GM19467 (cell line): ENCODE measurements around the gene KLHL5.
"Not testable (repeated sequence)": the region's sequence is repeated elsewhere in the genome, so short reads cannot be mapped to it uniquely, and the experiment has no call there.

Experiments used
- ATAC-seq: cut with Tn5 transposase; IDR thresholded peaks from one replicate; pipeline ENCODE4 v1.9.1; 2021; ENCODE audit warnings: mild to moderate bottlenecking, moderate library complexity; ENCODE audit not compliant: unreplicated experiment

Gene KLHL5, protein sequence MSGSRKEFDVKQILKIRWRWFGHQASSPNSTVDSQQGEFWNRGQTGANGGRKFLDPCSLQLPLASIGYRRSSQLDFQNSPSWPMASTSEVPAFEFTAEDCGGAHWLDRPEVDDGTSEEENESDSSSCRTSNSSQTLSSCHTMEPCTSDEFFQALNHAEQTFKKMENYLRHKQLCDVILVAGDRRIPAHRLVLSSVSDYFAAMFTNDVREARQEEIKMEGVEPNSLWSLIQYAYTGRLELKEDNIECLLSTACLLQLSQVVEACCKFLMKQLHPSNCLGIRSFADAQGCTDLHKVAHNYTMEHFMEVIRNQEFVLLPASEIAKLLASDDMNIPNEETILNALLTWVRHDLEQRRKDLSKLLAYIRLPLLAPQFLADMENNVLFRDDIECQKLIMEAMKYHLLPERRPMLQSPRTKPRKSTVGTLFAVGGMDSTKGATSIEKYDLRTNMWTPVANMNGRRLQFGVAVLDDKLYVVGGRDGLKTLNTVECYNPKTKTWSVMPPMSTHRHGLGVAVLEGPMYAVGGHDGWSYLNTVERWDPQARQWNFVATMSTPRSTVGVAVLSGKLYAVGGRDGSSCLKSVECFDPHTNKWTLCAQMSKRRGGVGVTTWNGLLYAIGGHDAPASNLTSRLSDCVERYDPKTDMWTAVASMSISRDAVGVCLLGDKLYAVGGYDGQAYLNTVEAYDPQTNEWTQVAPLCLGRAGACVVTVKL

DNA sequence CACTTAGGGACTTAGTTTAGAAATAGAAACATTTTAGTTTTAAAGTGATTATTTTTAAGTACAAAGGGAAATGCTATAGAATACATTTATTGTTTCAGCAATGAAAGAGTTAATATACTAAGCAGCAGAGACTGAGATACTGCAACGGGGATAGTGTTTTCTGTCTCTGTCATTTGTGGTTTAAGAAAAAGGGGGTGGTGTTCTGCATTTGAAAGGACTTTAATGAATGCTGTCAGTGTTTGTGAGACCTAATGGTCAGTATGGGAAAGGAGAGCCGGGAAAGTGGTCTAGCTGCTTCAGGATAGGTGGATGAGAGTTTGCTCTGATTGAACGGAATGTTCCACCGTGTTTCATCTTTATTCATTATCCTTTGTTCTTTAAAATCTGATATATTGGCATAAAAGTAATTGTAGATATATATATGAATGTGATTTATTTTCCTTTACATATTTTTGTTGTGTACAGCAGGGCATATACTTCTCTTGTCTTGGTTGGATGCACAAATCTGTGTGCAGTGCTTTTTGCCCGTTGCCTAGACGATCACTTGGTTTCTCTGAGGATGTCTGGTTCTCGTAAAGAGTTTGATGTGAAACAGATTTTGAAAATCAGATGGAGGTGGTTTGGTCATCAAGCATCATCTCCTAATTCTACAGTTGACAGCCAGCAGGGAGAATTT, at the start of gene KLHL5:
Gene KLHL5 (plus strand): TSS at position 139 of the 676 bp plus-strand sequence. CDS start 421 bp downstream, at position 560.
- ATAC-seq: no peak

DNA sequence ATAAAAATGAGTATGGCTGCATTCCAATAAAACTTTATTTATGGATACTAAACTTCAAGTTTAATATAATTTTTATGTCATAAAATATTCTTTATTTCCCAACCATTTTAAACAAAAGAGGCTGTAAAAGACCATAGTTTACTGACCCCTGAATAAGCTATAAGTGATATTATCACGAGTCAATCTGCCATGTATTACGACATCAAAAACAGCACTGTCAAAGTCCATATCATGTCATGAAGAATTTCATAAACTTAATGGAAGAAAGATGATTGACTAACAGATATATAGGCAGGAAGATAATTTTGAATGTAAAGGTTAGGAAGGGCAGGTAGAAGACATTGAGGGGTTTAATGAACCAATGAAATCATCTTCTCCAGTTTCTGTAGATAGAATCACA, 48.0 kb upstream of the KLHL5 start:
- no peak for ATAC-seq

DNA sequence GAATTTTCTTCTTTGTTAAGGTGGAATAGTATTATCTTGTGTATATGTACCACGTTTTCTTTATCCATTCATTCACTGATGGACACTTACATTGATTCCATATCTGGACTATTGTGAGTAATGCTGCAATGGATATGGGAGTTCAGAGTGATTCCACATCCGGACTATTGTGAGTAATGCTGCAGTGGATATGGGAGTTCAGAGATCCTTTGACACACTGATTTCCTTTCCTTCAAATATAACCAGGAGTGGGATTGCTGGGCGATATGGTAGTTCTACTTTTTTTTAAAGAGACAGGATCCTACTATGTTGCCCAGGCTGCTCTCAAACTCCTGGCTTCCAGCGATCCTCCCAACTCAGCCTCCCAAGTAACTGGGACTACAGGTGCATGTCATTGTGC, 41.9 kb upstream of the KLHL5 start:
- ATAC-seq: no peak

DNA sequence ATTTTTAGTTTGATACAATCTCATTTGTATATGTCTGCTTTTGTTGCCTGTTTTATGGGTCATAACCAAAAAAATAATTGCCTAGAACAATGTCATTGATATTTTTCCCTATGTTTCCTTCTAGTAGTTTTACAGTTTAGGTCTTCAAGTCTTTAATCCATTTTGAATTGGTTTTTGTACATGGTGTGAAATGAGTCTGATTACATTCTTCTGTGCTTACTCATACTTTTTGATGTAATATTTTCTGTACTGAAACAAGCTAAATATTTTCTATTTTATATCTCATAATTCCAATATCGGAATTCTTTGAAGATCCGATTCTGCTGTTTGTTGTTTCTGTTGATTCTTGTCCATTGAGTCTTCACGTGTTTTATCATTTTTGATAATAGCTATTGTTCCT, 40.4 kb upstream of the KLHL5 start:
- ATAC-seq: no peak

DNA sequence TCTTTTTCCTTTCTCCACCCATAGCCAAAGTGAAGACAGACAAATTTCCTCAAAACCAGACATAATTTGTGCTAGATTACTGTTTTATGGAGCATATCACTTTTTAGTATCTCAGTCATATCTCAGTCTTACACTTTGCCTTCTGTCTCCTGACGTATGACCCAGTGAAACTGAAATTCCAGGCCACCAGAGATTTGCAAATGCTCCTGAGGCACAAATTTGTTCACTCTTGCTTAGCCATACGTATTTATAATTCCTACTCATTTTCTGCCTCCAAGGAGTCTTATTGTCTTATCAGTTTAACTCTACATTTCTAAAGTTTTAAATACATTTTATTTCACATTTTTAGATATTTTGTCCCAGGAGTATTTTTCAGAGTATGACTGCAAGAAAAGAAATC, 39.8 kb upstream of the KLHL5 start:
- ATAC-seq: no peak

DNA sequence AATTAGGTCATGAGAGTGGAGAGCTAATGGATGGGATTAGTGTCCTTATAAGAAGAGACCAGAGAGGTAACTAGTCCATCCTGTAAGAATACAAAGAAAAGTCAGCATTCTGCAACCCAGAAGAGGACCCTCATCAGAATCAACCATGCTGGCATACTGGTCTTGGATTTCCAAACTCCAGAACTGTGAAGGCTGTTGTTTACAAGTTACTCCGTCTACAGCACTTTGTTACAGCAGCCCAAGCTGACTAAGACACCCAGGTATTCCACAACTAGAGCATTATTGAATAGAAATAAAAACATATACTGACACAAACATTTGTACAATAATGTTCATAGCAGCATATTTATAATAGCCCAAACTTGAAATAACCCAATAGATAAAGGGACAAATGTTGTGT, 39.0 kb upstream of the KLHL5 start:
- no peak for ATAC-seq

DNA sequence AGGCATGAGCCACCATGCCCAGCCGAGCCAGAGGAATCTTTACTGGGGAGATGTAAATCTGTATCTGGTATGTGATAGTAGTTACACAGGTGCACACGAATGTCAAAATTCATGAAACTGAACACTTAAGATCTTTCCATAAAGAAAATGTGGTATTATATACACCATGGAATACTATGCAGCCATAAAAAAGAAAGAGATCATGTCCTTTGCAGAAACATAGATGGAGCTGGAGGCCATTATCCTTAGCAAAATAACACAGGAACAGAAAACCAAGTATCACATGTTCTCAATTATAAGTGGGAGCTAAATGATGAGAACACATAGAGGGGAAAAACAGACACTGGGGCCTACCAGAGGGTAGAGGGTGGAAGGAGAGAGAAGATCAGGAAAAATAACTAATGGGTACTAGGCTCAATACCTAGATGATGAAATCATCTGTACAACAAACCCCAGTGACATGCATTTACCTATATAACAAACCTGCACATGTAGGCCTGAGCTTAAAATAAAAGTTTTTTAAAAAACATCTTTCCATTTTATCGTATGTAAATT, 37.6 kb upstream of the KLHL5 start:
- no peak for ATAC-seq

DNA sequence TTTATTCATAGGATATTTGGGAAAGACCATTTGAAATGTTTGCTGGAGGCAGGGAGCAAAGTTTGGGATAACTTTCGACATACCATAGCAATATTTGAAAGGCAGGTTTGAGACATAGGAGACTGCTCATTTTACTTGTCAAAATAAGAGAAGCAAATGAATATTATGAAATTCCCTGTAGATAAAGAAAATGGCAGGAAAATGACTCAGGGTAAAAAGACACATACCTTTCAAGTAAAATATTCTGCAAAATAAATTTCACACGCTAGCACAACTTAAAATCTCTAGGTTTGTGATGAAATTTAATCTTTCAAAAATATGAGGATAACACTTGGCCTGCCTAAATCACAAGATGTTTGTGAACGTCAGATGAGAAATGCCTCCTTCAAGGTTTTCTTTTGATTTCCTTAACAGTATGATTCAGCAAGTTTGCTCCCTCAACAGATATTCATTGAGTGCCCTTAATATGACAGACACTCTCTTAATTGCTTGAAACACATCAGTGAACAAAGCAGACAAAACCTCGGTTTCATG, 36.4 kb upstream of the KLHL5 start:
- no peak for ATAC-seq

DNA sequence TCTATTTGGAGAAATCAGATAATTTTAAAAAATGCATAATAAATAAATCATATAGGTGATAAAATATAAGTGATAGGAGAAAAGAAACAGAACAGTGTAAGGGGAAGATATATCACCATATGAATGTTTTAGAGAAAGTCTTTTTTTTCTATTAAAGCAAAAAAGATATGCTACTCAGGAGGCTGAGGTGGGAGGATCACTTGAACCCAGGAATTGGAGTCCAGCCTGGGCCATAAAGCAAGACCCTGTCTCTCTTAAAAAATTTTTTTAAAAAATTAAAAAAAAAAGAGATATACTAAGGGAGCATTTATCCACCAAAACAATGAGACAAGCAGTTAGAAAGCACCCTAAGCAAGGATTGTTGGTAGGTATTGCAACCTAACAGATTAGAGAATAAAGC, 35.9 kb upstream of the KLHL5 start:
- no peak for ATAC-seq

DNA sequence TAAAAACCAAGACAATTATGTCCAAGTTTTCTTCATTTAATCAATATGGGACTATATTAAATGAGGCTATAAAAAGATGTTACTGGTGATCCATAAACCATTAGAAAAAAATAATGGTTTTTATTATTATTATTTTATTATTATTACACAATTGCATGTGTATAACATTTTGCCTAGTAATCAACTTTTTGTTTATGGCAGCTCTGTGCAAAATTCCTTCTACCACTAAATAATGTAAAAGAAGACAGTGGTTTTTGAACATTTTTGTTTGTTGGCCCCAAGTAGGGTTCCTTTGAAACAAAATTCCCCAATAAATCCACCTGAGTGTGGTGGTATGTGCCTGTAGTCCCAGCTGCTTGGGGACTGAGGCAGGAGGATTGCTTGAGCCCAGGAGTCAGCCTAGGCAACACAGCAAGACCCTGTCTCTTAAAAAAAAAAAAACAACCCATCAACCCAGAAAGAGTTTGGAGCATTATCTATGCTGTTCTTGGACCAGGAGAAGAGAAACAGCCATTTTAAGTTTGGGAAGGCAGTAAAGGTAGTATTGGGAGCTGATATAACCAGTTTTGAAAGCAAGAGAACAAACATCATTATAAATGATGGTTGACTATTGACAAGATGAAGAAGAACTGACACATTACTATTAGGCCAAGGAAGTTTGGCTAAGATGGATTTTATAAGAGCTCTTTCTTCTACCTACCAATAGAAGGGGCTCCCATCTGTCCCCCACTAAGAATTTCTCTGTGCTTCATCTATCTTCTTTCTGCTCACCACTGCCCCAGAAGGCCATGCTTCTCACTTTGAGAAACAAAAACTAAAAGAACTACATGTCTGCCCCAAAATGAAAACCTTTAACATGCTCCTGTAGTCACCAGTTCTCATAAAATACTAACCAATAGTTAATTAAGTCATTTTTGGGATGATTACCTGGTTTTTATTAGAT, 32.0 kb upstream of the KLHL5 start:
- no peak for ATAC-seq

DNA sequence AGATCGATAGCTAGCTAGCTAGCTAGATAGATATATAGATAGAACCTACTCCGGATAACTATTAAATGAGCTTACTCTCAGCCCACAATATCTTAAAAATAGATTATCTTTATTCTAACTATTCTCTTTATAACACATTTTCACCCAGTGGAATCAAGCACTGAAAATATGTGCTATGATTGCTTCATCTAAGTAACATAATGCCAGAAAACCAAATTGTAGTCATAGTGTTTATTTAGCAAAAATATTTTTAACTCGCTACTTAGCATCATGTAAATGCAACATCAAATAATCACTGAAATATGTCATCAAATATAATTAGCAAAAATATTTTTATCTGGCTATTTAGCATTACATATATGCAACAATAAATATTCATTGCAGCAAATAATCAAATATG, 31.3 kb upstream of the KLHL5 start:
- ATAC-seq: no peak

DNA sequence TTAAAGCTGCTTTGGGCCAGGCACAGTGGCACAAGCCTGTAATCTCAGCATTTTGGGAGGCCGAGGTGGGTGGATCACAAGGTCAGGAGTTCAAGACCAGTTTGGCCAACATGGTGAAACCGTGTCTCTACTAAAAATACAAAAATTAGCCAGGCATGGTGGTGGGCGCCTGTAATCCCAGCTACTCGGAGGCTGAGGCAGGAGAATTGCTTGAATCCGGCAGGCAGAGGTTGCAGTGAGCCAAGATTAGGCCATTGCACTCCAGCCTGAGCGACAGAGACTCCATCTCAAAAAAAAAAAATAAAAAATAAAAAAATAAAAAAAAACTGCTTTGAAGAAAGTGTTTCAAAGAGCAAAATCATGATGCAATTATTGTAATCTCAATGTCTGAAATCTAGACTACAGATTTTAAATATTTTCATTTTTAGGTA, 30.4 kb upstream of the KLHL5 start:
- ATAC-seq: not testable (repeated sequence)

DNA sequence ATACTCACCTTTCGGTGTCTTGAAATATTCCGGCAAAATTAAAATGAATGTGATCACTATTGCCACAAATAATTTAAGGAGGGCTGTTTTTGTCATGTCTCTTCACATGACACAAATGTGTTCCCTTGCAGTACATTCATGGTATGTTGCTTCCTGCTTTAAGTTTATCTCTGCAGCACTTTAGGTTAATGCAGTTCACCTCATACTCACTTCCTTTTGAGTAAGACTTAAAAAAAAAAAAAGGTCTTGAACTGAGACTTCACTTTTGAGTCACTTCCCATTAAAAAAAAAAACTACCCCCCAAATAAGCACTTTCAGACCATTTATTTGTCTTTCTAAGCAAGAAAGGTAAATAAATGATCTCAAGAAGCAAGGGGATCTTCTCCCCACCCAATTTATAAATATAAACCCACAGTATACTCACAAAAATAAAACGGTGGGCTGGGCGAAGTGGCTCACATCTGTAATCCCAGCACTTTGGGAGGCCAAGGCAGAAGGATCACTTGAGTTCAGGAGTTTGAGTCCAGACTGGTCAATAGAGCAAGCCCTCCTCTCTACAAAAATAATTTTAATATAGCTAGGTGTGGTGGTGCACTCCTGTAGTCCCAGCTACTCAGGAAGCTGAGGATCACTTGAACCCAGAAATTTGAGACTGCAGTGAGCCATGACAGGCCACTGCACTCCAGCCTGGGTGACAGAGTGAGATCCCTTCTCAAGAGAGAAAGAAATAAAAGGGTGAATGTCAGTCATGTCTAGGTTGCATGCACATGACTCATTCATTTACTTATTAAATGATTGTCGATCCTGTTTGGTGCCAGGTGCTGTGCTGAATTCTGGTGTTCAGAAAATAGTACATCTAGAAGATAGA, 29.6 kb upstream of the KLHL5 start, which contains the start of gene TMEM156:
Gene TMEM156 (minus strand): TSS at position 192 of the 868 bp plus-strand sequence. CDS start 96 bp downstream, at position 96.
- ATAC-seq: peak; percentile 48

DNA sequence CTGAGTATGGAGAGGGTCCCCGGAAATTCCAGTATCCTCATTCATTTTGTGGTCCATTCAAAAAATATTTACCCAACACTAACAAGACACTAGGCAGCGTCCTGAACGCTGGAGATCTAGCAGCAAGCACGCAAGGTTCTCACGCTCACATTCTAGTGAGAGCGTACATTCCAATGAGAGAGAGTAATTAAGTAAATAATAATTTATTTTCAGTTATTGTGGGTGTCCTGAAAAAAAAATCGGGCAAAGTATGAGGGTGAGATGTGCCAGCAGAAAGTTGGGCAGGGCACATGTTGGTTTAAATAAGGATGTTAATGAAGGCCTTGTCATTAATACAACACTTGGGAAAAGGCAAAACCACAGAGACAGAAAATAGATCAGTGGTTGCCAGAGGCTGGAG, 25.9 kb upstream of the KLHL5 start:
- no peak for ATAC-seq

DNA sequence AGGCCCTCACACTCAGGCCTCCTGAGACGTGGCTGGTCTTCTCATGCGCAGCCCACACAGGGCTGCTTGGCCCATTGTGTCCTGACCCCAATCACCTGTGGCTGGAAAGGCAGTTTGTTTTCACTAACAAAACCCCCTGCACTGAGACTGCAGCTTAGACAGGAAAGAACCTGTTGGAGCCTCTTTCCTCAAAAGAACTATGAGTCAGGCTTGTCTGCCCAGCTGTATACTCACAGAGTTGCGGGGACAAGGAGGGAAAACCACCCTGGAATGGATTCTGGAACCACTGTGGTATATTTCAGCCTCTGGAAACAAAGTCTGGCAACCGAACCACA, 24.6 kb upstream of the KLHL5 start:
- no peak for ATAC-seq

DNA sequence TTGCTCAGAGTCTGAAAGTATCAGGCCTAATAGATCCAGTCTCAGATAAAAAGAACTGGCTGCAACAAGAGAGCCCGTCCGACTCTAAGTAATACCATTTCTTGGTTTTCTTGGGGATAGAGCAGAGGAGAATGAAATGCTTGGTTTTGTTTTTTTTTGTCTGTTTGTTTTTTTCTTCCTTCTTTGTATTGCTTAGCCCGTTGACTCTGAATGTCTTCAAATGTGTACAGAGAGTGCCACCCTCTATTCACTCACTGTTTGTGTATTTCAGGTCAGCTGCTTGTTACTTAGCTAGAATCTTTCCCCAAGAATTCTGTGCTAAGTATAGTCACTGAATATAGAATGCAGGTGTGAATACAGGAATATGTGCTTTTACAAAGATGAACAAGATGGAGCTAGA, 24.1 kb upstream of the KLHL5 start:
- ATAC-seq: no peak

DNA sequence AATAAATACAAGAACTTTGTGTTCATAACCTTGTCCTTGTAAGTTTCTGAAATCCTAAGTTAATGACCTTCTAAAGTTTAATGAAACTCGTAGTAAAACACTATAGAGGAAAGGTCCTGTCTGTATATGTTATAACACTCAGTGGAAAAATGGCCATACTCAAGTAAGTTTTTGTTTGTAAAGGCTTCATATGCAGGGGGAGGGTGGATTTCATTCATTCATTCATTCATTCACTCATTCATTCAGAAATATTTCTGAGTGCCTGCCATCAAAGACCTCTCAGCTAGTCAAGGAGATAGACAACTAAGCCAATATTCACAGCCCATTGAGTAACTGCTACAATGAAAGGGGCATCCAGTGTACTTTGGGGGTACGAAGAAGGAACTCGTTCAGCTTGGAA, 22.9 kb upstream of the KLHL5 start:
- ATAC-seq: no peak

DNA sequence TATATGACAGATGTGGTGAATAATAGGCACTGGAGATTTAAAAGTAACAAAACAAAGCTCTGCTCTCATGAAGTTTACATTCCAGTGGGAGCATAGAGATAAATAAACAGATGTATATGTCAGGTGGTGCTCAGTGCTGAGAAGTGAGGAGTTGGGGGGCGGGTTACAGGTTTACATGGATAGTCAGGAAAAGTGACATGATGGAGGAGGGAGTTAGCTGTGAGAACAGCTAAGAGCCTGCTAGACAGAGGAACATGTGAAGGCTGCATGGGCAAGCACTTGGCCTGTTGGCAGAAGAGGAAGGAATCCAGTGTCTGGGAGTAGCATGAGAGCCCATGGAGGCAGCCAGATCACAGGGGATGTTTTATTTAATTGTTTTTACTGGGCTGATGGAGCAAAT, 19.7 kb upstream of the KLHL5 start:
- no peak for ATAC-seq
